GM21423 (cell line): ENCODE results near the gene ITGB2.

ENCODE experiments used
- ATAC-seq: cut with Tn5 transposase; IDR thresholded peaks from one replicate; pipeline ENCODE4 v1.9.1; 2021; ENCODE audit warnings: mild to moderate bottlenecking, moderate library complexity; ENCODE audit not compliant: unreplicated experiment

Gene ITGB2

GRCh38 chr21:44898851-44899767, 21.6 kb downstream of the ITGB2 start:
- no peak for ATAC-seq

- ATAC-seq = no peak
Measured at GRCh38 chr21:44898011-44898488, 22.6 kb downstream of the ITGB2 start.

- no peak for ATAC-seq
Measured at GRCh38 chr21:44897326-44898010, 23.2 kb downstream of the ITGB2 start.

- no peak for ATAC-seq
Measured at GRCh38 chr21:44896561-44897286, 24.0 kb downstream of the ITGB2 start.

GRCh38 chr21:44895859-44896258, 24.8 kb downstream of the ITGB2 start:
- no peak for ATAC-seq

- ATAC-seq = no peak
Measured at GRCh38 chr21:44894687-44895302, 25.9 kb downstream of the ITGB2 start.

GRCh38 chr21:44893948-44894656, 26.6 kb downstream of the ITGB2 start:
- no peak for ATAC-seq

- no peak for ATAC-seq
Measured at GRCh38 chr21:44893278-44893556, 27.5 kb downstream of the ITGB2 start.

GRCh38 chr21:44892536-44893277, 28.0 kb downstream of the ITGB2 start:
- ATAC-seq = no peak

GRCh38 chr21:44892095-44892494, 28.6 kb downstream of the ITGB2 start:
- no peak for ATAC-seq

- ATAC-seq = no peak
Measured at GRCh38 chr21:44891631-44892031, 29.1 kb downstream of the ITGB2 start.

- ATAC-seq = no peak
Measured at GRCh38 chr21:44890961-44891541, 29.6 kb downstream of the ITGB2 start.

GRCh38 chr21:44890338-44890931, 30.3 kb downstream of the ITGB2 start:
- ATAC-seq = no peak

- ATAC-seq = no peak
Measured at GRCh38 chr21:44889625-44890337, 30.9 kb downstream of the ITGB2 start.

GRCh38 chr21:44888581-44889550, 31.8 kb downstream of the ITGB2 start:
- no peak for ATAC-seq

GRCh38 chr21:44887807-44888580, 32.7 kb downstream of the ITGB2 start:
- no peak for ATAC-seq
